Peyer's patch (tissue), 4 donors: ENCODE results near the gene PAEP.

Experiments used
- POLR2A ChIP-seq, 2 donors: fragments of 450-650 bp; IDR thresholded peaks; one replicate each; pipeline ENCODE4 v1.5.1; 2017; ENCODE audit warnings: antibody characterized with exemption in 2 of 2, mild to moderate bottlenecking in 2 of 2, moderate library complexity in 2 of 2
- TF ChIP-seq, protein P1 (sequence below), 6 experiments: fragments of 450-650 bp in 4 of 6; fragments of 200-600 bp in 2 of 6; sonication (generic) in 1 of 6; IDR thresholded peaks; one replicate each; pipeline ENCODE4 v1.5.1; 2017 to 2019; ENCODE audit warnings: antibody characterized with exemption in 6 of 6, mild to moderate bottlenecking in 3 of 6, moderate library complexity in 1 of 6

DNA sequence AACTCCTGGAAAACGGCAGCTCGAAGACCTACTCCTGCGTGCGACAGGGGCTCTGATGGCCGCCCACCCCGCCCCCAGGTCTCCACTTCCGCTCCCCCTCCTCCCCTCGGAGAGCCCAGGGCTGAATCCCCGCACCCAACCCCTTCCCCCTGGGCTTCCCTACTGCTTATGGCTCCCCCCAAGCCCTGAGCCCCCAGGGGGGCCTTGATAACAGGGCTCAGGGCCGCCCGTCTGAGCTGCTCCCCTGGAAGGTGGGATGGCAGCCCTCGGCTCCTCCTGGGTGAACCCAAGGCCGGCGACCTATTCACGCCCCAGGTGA, 47.4 kb downstream of the PAEP start:
- no peak for TF ChIP-seq POLR2A (IDR thresholded peaks at IDR 0.05)
- TF ChIP-seq, protein P1, sequence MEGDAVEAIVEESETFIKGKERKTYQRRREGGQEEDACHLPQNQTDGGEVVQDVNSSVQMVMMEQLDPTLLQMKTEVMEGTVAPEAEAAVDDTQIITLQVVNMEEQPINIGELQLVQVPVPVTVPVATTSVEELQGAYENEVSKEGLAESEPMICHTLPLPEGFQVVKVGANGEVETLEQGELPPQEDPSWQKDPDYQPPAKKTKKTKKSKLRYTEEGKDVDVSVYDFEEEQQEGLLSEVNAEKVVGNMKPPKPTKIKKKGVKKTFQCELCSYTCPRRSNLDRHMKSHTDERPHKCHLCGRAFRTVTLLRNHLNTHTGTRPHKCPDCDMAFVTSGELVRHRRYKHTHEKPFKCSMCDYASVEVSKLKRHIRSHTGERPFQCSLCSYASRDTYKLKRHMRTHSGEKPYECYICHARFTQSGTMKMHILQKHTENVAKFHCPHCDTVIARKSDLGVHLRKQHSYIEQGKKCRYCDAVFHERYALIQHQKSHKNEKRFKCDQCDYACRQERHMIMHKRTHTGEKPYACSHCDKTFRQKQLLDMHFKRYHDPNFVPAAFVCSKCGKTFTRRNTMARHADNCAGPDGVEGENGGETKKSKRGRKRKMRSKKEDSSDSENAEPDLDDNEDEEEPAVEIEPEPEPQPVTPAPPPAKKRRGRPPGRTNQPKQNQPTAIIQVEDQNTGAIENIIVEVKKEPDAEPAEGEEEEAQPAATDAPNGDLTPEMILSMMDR (IDR thresholded peaks at IDR 0.05) = no peak
